Effector memory CD8-positive, alpha-beta T cell (primary cell): ENCODE data around the gene TEAD4.

Source experiments
- ATAC-seq: fragments of 150-1000 bp; cut with Tn5 transposase; replicated peaks from 2 replicates; pipeline ENCODE4 v1.10.0; 2021; ENCODE audit warnings: mild to moderate bottlenecking, moderate library complexity
- DNase-seq, 3 experiments: peaks; one replicate each; pipeline ENCODE4 v3.0.0; 2021
- H3K27ac Mint-ChIP-seq, 2 donors: one replicate each; pipeline ENCODE4 v1.8.0; 2022; ENCODE audit warnings: mild to moderate bottlenecking in 2 of 2, mixed read lengths in 2 of 2, moderate library complexity in 2 of 2
- H3K27me3 Mint-ChIP-seq, 2 donors: one replicate each; pipeline ENCODE4 v1.8.0; 2022; ENCODE audit warnings: mixed read lengths in 2 of 2
- H3K36me3 Mint-ChIP-seq: one replicate; pipeline ENCODE4 v1.8.0; 2022; ENCODE audit warnings: mild to moderate bottlenecking, moderate library complexity, mixed read lengths; ENCODE audit not compliant: insufficient read depth
- H3K4me1 Mint-ChIP-seq, 2 donors: one replicate each; pipeline ENCODE4 v1.8.0; 2022; ENCODE audit warnings: low read depth in 2 of 2, mixed read lengths in 2 of 2
- H3K4me3 Mint-ChIP-seq, 2 donors: one replicate each; pipeline ENCODE4 v1.8.0; 2022; ENCODE audit warnings: mild to moderate bottlenecking in 2 of 2, mixed read lengths in 2 of 2, moderate library complexity in 2 of 2
- H3K9me3 Mint-ChIP-seq, 2 donors: one replicate each; pipeline ENCODE4 v1.8.0; 2022; ENCODE audit warnings: mixed read lengths in 2 of 2

Gene TEAD4

DNA sequence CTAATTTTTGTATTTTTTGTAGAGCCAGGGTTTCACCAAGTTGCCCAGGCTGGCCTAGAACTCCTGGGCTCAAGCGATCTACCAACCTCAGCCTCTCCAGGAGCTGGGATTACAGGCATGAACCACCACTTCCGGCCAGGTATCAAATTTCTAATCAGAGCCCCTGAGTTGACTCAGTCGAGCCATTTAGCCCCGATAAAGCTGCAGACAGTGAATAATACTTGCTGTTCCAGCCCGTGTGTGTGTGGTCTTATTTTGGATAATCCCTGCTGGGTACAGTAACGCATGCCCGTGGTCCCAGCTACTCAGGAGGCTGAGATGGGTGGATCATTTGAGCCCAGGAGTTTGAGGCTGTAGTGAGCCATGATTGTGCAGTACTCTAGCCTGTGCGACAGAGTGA is 57.0 kb downstream of the TEAD4 start:
- no peaks in the 10 kb centered on the region for H3K9me3 Mint-ChIP-seq
- no peak for DNase-seq
- no peak overlapping the region for H3K27ac Mint-ChIP-seq
- peaks cover 0 to 2% of the 10 kb centered on the region in 2 donors for H3K4me1 Mint-ChIP-seq
- peaks cover 20 to 40% of the 10 kb centered on the region in 2 donors for H3K27me3 Mint-ChIP-seq
- H3K4me3 Mint-ChIP-seq, result no peak overlapping the region
- no peaks in the 10 kb centered on the region for H3K36me3 Mint-ChIP-seq
- no peak for ATAC-seq

GRCh38 chr12:3017281-3017680 is 58.1 kb downstream of the TEAD4 start:
- DNase-seq, result no peak
- no peaks in the 10 kb centered on the region for H3K9me3 Mint-ChIP-seq
- H3K27ac Mint-ChIP-seq, result no peak overlapping the region
- ATAC-seq, result no peak
- H3K4me1 Mint-ChIP-seq, result peaks cover 0 to 2% of the 10 kb centered on the region in 2 donors
- H3K4me3 Mint-ChIP-seq, result no peak overlapping the region
- H3K27me3 Mint-ChIP-seq, result peaks cover 20 to 42% of the 10 kb centered on the region in 2 donors
- no peaks in the 10 kb centered on the region for H3K36me3 Mint-ChIP-seq

DNA sequence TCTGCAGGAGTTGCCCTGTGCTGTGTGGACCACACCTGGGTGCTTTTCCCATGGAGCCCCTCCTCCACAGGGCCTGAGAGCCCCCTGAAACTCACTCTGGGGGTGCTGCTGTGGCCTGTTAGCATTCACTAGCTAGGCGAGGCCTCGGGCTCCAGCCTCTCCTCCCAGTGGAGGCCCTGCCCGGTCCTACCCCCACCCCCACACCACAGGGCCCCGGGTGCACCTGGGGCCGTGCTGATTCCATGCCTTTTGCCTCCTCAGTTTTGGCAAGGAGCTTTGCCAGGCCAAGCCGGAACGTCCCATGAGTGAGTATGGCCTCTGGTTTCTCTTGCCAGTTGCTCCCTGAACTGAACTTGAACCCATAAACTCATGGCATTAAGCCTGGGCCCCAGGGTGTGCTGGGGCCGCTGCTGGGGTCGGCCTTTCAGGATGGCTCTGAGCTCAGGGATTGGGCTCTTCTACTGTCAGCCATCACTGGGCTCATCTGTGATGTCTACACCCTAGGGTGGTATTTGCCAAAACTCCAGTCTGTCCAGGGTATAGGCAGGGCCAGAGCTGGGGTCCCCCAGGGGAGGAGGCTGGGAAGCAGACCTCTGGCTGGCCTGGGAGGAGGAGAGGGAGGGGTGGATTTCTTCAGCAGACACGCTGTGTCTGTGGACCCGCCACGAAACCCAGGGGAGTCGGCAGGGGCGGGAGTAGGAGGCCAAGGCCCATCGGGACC is 59.2 kb downstream of the TEAD4 start:
- ATAC-seq, result no peak
- H3K27me3 Mint-ChIP-seq, result peaks cover 25 to 42% of the 10 kb centered on the region in 2 donors

GRCh38 chr12:3019005-3019680 is 59.9 kb downstream of the TEAD4 start:
- Mint-ChIP-seq H3K27ac (no peak overlapping the region), H3K27me3 (peaks cover 25 to 42% of the 10 kb centered on the region in 2 donors), H3K4me3 (no peak overlapping the region), H3K36me3 (no peaks in the 10 kb centered on the region), H3K4me1 (no peaks in the 10 kb centered on the region), H3K9me3 (no peaks in the 10 kb centered on the region)
- ATAC-seq (no peak), DNase-seq (no peak)

More for the DNA sequence above, 59.2 kb downstream of the TEAD4 start:
- H3K4me1 Mint-ChIP-seq, result no peaks in the 10 kb centered on the region
- no peaks in the 10 kb centered on the region for H3K36me3 Mint-ChIP-seq
- H3K9me3 Mint-ChIP-seq, result no peaks in the 10 kb centered on the region
- DNase-seq, result no peak
- no peak overlapping the region for H3K4me3 Mint-ChIP-seq
- H3K27ac Mint-ChIP-seq, result no peak overlapping the region

DNA sequence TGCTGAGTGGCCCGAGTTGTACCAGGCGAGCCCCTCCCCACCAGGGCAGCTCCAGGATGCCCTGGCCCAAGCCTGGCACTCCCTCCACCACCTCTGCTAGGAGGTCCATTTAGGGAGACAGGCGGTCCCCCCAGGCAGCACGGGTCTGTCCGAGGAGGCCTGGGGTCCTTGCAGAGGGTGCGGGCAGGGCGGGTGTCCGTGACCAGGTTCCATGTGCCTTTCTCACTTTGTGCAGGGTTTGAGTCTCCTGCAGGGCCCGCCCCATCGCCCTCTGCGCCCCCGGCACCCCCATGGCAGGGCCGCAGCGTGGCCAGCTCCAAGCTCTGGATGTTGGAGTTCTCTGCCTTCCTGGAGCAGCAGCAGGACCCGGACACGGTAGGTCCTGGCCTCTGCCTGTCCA is 61.2 kb downstream of the TEAD4 start:
- Mint-ChIP-seq H3K4me1 (no peaks in the 10 kb centered on the region), H3K27me3 (peaks cover 19 to 43% of the 10 kb centered on the region in 2 donors), H3K4me3 (no peak overlapping the region), H3K36me3 (no peaks in the 10 kb centered on the region), H3K27ac (no peak overlapping the region), H3K9me3 (no peaks in the 10 kb centered on the region)
- ATAC-seq (no peak), DNase-seq (no peak)

- Mint-ChIP-seq H3K9me3 (no peaks in the 10 kb centered on the region), H3K27ac (no peak overlapping the region), H3K4me1 (no peaks in the 10 kb centered on the region), H3K4me3 (no peak overlapping the region), H3K36me3 (no peaks in the 10 kb centered on the region), H3K27me3 (peaks cover 17 to 42% of the 10 kb centered on the region in 2 donors)
- no peak for ATAC-seq
- no peak for DNase-seq
Measured at GRCh38 chr12:3020850-3021435, 61.7 kb downstream of the TEAD4 start.

- H3K9me3 Mint-ChIP-seq, result no peaks in the 10 kb centered on the region
Measured at GRCh38 chr12:3022411-3022810, 63.2 kb downstream of the TEAD4 start.

GRCh38 chr12:3022961-3023360 is 63.8 kb downstream of the TEAD4 start:
- no peaks in the 10 kb centered on the region for H3K36me3 Mint-ChIP-seq
- H3K4me3 Mint-ChIP-seq, result no peak overlapping the region
- H3K9me3 Mint-ChIP-seq, result no peaks in the 10 kb centered on the region
- no peaks in the 10 kb centered on the region for H3K4me1 Mint-ChIP-seq
- no peak overlapping the region for H3K27ac Mint-ChIP-seq
- ATAC-seq (no peak), DNase-seq (no peak)
- H3K27me3 Mint-ChIP-seq, result peaks cover 17 to 34% of the 10 kb centered on the region in 2 donors

More at GRCh38 chr12:3022411-3022810, 63.2 kb downstream of the TEAD4 start:
- H3K4me3 Mint-ChIP-seq, result no peak overlapping the region
- peaks cover 17 to 34% of the 10 kb centered on the region in 2 donors for H3K27me3 Mint-ChIP-seq
- H3K27ac Mint-ChIP-seq, result no peak overlapping the region
- no peaks in the 10 kb centered on the region for H3K4me1 Mint-ChIP-seq
- no peak for DNase-seq
- no peaks in the 10 kb centered on the region for H3K36me3 Mint-ChIP-seq
- ATAC-seq, result no peak

- H3K27ac Mint-ChIP-seq, result no peak overlapping the region
- no peaks in the 10 kb centered on the region for H3K4me1 Mint-ChIP-seq
- H3K27me3 Mint-ChIP-seq, result peaks cover 22 to 45% of the 10 kb centered on the region in 2 donors
- ATAC-seq (no peak), DNase-seq (no peak)
- no peaks in the 10 kb centered on the region for H3K36me3 Mint-ChIP-seq
- H3K4me3 Mint-ChIP-seq, result no peak overlapping the region
- H3K9me3 Mint-ChIP-seq, result no peaks in the 10 kb centered on the region
Measured at GRCh38 chr12:3028108-3028507, 68.9 kb downstream of the TEAD4 start.

GRCh38 chr12:3030821-3031429 is 71.7 kb downstream of the TEAD4 start:
- Mint-ChIP-seq H3K36me3 (no peaks in the 10 kb centered on the region), H3K9me3 (no peaks in the 10 kb centered on the region), H3K4me1 (no peaks in the 10 kb centered on the region), H3K4me3 (no peak overlapping the region), H3K27ac (no peak overlapping the region), H3K27me3 (peaks cover 29 to 50% of the 10 kb centered on the region in 2 donors)
- no peak for DNase-seq
- ATAC-seq, result no peak

DNA sequence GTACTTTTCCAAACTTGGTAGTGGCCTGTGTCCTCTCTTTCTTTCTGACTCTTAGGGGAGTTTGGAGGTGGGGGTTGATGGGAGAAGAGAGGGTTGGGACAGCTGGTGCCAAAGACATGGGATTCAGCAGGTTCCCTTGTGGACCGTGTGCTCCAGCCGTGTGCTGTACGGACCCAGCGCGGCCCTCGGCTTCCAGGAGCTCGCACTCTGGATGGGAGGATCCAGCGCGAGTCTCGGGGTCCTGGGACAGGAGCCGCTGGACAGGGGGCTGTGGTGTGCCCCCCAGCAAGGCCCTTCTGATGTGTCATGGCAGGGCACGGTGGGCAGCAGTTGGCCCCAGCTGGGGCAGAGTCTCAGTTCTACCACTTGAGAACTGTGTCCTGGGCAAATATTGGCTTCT is 73.0 kb downstream of the TEAD4 start:
- Mint-ChIP-seq H3K4me3 (no peak overlapping the region), H3K4me1 (no peaks in the 10 kb centered on the region), H3K9me3 (no peaks in the 10 kb centered on the region), H3K27ac (no peak overlapping the region), H3K27me3 (peaks cover 33 to 54% of the 10 kb centered on the region in 2 donors), H3K36me3 (no peaks in the 10 kb centered on the region)
- ATAC-seq, result no peak
- DNase-seq, result no peak

DNA sequence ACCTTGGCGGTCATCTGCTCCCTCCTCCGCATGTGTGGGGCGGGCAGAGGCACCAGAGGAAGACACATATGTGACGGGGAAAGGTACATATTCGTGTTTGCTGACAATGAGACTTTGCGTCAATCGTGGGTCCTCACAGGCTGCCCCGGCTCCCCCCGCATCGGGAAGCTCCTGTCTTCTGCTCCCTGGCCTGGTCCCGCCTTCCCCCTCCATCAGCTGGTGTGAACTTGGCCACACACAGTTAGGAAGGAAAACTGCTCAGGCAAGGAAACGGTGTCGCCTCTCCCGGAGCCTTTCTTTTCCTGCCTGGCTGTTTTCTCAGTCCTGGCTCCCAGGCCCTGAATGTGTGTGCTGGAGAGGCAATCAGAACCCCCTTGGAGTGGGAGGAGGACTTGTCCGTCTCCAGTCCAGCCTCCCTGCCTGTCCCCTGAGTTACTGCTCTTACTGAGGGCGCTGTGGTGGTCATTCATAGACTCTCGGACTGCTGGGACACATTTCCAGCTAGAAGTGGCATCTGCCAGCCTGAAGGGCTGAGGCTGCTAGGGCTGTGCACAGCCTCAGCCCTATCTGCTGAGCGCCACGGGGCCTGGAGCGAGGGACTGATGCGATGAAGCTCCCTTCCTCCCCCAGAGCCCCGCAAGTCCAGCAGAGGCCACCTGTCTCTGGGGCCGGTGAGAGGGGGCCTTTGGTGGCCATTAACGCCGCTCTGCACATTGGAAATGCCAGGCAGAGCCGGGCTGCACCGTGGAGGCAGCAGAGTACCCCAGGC is 73.8 kb downstream of the TEAD4 start:
- no peak for DNase-seq
- Mint-ChIP-seq H3K27ac (no peak overlapping the region), H3K27me3 (peaks cover 34 to 57% of the 10 kb centered on the region in 2 donors), H3K4me1 (no peaks in the 10 kb centered on the region), H3K9me3 (no peaks in the 10 kb centered on the region), H3K36me3 (no peaks in the 10 kb centered on the region), H3K4me3 (no peak overlapping the region)
- ATAC-seq, result no peak

- Mint-ChIP-seq H3K36me3 (no peaks in the 10 kb centered on the region), H3K9me3 (no peaks in the 10 kb centered on the region), H3K27me3 (peaks cover 34 to 62% of the 10 kb centered on the region in 2 donors), H3K27ac (no peak overlapping the region), H3K4me3 (no peak overlapping the region), H3K4me1 (no peaks in the 10 kb centered on the region)
- no peak for DNase-seq
- ATAC-seq, result no peak
Measured at GRCh38 chr12:3033539-3033867, 74.3 kb downstream of the TEAD4 start.
